SIG-M5 (cell line): ENCODE results near the gene ANO1.

ENCODE experiments used
- DNase-seq: peaks from one replicate; lab custom pipeline; 2025; lab: John Stamatoyannopoulos, UW

The ANO1 gene

GRCh38 chr11:70050243-70050642 lies 27.9 kb upstream of the ANO1 start:
- DNase-seq: no peak

GRCh38 chr11:70054004-70054403 lies 24.1 kb upstream of the ANO1 start:
- DNase-seq: no peak

GRCh38 chr11:70055444-70055843 lies 22.7 kb upstream of the ANO1 start:
- no peak for DNase-seq

- no peak for DNase-seq
These were observed 21.0 kb upstream of the ANO1 start for GRCh38 chr11:70057080-70057479.

- DNase-seq: no peak
These were observed 18.1 kb upstream of the ANO1 start for GRCh38 chr11:70059971-70060370.

GRCh38 chr11:70060611-70061293 lies 17.4 kb upstream of the ANO1 start:
- DNase-seq: no peak

GRCh38 chr11:70061734-70062133 lies 16.4 kb upstream of the ANO1 start:
- DNase-seq: no peak

- DNase-seq: no peak
These were observed 15.0 kb upstream of the ANO1 start for GRCh38 chr11:70063121-70063520.

- DNase-seq: no peak
These were observed 14.6 kb upstream of the ANO1 start for GRCh38 chr11:70063555-70063954.

GRCh38 chr11:70064008-70064725 lies 13.9 kb upstream of the ANO1 start:
- DNase-seq: no peak

- DNase-seq: no peak
These were observed 13.3 kb upstream of the ANO1 start for GRCh38 chr11:70064726-70065317.

- DNase-seq: no peak
These were observed 12.6 kb upstream of the ANO1 start for GRCh38 chr11:70065318-70066135.

- no peak for DNase-seq
These were observed 12.0 kb upstream of the ANO1 start for GRCh38 chr11:70066136-70066520.

GRCh38 chr11:70066628-70067027 lies 11.5 kb upstream of the ANO1 start:
- DNase-seq: no peak

- DNase-seq: no peak
These were observed 11.1 kb upstream of the ANO1 start for GRCh38 chr11:70067036-70067435.

- DNase-seq: no peak
These were observed 10.4 kb upstream of the ANO1 start for GRCh38 chr11:70067591-70068341.

- DNase-seq: no peak
These were observed 9.8 kb upstream of the ANO1 start for GRCh38 chr11:70068345-70068744.

GRCh38 chr11:70068950-70069349 lies 9.2 kb upstream of the ANO1 start:
- no peak for DNase-seq

GRCh38 chr11:70070706-70071105 lies 7.4 kb upstream of the ANO1 start:
- no peak for DNase-seq

- no peak for DNase-seq
These were observed 6.1 kb upstream of the ANO1 start for GRCh38 chr11:70071996-70072395.

GRCh38 chr11:70072461-70072860 lies 5.7 kb upstream of the ANO1 start:
- no peak for DNase-seq
